GM18868 (cell line): ENCODE results near the gene TSPAN9.

Experiments
- ATAC-seq: cut with Tn5 transposase; IDR thresholded peaks from one replicate; pipeline ENCODE4 v1.9.1; 2021; ENCODE audit warnings: mild to moderate bottlenecking, moderate library complexity; ENCODE audit not compliant: unreplicated experiment

The TSPAN9 gene, protein sequence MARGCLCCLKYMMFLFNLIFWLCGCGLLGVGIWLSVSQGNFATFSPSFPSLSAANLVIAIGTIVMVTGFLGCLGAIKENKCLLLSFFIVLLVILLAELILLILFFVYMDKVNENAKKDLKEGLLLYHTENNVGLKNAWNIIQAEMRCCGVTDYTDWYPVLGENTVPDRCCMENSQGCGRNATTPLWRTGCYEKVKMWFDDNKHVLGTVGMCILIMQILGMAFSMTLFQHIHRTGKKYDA

DNA sequence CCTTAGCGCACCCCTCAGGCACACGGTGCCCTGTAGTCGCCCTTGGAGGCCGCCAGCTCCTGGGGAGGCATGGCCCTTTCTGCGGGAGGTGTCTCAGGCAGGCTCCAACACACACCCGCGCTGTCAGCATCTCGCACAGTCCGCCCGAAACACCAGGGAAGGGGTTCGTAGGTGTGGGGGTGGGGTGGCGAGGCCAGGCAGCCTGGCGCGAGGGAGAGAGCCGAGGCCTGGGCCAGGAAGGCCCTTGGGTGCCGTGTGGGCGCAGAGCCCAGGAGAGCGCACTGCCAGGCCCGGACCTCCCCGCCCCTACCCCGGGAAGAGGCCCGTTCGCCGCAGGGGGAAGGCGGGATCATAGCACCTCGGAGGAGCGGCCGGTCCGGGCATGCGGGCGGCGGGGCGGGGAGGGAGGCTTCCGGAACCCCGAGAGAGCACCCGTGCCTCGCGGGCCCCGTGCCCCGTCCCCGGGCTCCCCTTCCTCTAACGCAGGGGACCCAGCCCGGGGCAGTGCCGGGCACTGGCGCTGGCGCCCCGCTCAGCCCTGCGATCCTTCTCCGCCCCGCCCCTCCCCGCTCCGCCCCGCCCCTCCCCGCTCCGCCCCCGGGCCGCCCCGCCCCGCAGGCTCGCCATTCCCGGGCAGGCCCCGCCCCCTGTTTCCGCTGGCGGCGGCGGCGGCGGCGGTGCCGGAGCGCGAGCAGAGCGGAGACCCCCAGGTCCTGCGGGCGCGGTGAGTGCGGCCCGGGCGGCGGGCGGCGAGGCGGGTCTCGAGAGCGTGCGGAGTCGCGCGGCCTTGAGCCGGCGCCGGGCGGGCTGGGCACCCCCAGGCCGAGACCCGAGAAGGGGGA, at the start of gene TSPAN9:
Gene TSPAN9 (plus strand): TSS at position 650 of the 842 bp plus-strand sequence. CDS start 123,815 bp downstream, outside the sequence.
- ATAC-seq, result peak; percentile 68

DNA sequence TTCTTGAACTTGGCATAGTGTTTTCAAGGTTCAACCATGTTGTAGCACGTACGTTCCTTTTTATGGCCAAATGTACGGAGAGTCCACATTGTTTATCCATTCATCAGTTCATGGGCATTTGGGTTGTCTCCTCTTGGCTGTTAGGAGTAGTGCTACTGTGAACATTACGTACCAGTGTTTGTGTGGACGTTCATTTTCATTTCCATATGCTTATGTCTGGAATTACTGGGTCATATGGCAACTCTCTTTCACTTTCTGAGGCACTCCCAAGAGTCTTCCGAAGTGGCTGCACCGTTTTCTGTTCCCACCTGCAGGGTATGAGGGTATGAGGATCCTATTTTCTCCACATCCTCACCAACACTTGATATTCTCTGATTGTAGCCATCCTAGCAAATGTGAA, 49.1 kb upstream of the TSPAN9 start:
- no peak for ATAC-seq

DNA sequence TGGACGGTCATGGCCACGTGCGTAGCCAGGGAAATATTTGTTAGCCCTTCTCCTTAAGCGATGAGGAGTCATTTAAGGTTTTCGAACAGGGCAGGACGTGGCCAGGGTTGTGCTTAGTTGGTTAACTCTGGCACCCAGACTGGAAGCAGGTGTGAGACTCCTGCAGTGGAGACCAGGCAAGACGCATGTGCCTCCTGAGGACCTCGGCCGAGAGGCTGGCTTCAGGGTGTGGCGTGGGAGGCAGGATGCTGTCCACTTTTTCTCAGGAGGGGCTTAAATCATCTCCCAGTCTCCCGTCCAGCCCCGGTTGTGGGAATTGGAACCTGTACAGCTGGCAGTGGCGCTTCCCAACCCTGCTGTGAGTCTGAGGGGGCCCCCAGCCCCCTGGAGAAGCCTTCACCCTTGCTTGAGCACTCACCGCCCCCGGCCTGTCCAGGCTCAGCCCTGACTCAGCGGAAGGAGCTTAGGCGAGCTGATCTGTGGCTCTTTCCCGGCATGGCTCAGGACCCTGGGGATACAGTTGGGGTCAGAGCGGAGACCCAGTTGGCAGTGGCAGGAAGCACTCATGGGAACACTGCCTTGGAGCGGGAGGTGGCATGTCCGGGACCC, 46.3 kb upstream of the TSPAN9 start:
- ATAC-seq, result no peak

DNA sequence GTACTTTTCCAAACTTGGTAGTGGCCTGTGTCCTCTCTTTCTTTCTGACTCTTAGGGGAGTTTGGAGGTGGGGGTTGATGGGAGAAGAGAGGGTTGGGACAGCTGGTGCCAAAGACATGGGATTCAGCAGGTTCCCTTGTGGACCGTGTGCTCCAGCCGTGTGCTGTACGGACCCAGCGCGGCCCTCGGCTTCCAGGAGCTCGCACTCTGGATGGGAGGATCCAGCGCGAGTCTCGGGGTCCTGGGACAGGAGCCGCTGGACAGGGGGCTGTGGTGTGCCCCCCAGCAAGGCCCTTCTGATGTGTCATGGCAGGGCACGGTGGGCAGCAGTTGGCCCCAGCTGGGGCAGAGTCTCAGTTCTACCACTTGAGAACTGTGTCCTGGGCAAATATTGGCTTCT, 45.0 kb upstream of the TSPAN9 start:
- no peak for ATAC-seq

DNA sequence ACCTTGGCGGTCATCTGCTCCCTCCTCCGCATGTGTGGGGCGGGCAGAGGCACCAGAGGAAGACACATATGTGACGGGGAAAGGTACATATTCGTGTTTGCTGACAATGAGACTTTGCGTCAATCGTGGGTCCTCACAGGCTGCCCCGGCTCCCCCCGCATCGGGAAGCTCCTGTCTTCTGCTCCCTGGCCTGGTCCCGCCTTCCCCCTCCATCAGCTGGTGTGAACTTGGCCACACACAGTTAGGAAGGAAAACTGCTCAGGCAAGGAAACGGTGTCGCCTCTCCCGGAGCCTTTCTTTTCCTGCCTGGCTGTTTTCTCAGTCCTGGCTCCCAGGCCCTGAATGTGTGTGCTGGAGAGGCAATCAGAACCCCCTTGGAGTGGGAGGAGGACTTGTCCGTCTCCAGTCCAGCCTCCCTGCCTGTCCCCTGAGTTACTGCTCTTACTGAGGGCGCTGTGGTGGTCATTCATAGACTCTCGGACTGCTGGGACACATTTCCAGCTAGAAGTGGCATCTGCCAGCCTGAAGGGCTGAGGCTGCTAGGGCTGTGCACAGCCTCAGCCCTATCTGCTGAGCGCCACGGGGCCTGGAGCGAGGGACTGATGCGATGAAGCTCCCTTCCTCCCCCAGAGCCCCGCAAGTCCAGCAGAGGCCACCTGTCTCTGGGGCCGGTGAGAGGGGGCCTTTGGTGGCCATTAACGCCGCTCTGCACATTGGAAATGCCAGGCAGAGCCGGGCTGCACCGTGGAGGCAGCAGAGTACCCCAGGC, 44.2 kb upstream of the TSPAN9 start:
- ATAC-seq, result no peak

DNA sequence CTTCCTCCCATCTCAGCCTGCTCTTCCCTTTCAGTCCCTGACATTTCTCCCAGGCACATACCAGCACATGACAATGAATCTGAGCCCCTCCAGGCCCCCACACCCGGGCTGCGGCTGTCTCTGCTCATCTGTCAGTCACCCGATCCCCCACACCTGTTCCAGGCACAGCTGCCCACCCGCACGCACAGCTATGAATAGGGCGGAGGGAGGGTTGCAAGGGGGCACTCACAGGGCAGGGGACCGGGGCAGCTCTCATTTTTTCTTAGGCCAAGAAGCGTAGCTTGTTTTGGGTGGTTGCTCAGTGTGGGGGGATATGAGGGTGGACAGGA, 43.7 kb upstream of the TSPAN9 start:
- no peak for ATAC-seq

DNA sequence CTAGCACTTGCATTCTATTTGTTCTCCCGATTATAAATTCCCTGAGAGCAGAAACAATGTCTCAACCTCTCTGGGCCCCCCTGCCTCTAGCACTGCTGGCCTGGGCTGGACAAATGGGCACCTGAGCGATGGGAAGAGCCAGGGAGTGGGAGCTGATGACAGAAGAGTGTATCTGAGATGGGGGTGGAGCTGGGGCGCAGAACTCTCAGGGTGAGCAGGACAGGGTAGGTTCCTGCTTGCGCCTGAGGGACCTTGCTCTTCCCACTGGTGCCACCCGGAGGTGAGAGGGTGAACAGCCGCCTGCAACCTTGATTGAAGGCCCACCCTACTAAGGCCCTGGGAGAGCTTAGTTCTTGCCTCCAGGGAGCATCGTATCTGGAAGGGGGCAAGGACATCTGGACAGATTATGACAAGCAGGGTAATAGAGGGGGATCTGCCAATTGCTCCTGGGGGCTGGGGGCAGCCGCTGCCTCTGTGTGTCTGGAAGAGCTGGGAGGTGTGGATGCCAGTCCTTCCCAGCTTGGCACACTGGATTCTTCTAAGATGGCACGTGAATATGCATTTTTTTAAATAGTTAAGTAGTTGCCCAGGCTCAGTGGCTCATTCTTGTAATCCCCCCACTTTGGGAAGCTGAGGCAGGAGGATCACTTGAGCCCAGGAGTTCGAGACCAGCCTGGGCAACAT, 43.0 kb upstream of the TSPAN9 start:
- ATAC-seq, result peak; percentile 50

DNA sequence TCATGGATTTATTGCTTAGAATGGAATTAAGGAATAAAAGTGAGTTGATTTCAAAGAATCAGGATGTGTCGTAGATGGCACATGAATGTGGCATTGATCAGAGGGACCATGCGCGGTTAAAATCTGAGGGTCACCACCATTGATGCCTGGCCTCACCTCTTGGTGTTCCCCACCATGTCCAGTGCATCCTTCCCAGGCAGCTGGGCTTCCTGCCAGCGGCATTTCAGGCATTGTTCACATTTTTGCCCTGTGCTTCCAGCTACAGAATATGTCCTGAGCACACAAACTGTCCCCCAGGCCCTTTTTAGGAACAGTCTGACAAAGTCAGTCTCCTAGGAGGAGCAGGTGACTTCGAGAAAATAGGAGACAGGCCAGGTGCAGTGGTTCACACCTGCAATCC, 42.0 kb upstream of the TSPAN9 start:
- ATAC-seq, result no peak

DNA sequence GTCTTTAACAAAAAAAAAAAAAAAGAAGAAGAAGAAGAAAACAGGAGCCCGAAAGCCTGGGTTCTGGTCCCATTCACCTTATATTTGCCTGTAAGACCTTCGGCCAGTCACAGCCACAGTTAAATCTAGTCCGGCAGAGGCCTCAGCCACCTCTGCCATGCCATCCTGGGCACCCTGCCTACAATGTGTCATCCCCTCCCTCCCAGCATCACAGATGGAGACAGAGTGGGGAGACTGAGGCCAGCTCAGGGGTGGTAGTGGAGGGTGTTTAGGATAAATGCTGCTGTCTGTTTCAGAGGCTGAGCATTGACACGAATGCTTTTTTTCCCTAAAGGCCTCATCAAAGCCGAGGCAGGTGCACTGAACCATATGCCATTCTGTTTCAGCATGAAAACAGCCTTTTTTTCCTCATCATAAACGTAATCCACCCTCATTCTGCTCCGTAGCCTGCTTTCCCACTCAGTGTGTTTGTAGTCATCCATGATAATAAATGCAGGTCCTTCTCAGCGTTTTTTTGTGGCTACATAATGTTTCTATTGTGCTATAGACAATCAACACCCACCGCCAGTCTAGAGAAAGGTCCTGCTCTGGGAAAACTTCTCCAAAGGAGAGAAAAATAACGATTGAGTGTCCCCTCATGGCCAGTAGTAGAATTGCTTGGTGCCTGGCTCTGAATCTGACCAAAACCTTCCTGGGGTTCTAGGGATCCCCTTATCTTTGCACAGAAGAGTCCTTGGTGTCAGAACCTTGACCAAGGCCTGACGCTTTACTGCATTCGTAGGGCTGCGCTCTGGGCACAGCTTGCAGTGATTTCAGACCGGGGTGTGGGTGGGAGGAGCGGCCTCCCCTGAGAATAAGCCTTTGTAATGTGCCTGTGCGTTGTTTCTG, 41.1 kb upstream of the TSPAN9 start:
- no peak for ATAC-seq

DNA sequence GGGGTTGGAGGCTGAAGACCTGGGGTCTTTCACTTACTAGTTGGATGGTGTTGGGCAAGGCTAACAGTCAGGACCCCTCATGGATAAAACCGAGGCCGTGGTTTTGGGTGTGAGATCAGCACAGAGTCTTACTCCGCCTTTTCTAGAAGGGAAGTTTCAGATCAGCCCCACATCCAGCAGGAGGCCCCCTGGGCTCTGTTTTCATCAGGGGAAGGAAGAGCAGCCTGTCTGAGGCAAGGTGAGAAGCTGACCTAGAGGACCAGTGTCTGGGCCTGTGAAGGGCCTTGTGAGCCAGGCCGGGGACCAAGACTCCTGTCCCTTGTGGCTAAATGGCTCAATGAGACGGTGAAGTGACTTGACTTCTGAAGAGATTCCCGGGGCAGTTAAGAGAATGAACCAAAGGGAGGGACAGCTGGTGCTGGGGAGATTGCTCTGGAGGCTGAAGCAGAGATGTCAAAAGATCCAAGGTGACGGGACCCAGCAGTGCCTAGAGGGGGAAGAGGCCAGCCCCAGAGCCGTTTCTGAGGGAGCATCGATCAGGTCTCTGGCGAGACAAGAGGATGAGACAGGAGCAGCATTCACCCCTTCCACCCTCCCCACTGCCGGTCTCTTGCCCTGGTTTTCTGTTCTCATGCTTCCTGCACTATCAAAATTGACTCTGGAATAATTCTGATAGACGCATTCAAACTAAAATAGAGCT, 40.1 kb upstream of the TSPAN9 start:
- ATAC-seq, result no peak

DNA sequence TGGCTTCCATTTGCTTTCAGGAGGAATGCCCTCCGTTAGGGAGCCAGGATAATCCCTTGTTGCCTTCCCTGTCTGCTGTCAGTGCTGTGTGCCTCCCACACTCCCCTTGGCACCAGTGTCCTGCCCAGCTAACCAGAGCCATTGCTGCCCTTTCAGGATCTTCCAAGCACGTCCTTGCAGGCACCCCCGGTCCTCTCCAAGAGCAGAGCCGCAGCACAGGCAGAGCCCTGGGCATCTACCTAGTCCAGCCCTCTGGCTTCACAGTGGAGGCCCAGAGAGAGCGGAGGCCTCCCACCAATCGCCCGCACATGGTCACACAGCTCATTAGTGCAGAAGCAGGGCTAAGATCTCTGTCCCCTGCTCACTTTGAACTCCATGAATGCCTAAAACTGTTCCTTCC, 39.0 kb upstream of the TSPAN9 start:
- ATAC-seq, result no peak

DNA sequence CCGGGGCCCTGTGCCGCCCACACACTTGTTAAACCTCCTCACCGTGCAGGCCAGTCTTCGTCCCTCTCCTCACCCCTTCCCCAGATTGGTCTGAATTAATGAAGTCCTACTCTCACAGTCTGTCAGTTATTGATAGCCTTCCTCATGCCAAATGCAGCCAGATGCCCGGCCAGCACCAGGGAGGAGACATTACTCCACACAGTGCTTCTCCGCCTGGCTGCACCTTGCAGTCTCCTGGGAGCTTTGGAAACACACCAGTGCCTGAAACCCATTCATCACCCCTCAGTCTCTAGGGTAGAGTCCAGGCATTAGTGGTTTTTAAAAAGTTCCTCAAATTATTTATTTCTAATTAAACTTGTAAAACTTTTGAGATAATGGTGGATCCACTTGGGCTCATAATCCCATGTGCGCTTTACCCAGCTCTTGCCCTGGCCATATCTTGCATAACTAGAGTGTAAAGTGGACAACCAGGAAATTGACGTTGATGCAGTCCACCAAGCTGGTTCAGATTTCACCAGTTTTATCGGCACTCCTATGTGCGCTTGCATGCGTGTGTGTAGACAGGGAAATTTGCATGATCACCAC, 38.2 kb upstream of the TSPAN9 start:
- ATAC-seq, result no peak

DNA sequence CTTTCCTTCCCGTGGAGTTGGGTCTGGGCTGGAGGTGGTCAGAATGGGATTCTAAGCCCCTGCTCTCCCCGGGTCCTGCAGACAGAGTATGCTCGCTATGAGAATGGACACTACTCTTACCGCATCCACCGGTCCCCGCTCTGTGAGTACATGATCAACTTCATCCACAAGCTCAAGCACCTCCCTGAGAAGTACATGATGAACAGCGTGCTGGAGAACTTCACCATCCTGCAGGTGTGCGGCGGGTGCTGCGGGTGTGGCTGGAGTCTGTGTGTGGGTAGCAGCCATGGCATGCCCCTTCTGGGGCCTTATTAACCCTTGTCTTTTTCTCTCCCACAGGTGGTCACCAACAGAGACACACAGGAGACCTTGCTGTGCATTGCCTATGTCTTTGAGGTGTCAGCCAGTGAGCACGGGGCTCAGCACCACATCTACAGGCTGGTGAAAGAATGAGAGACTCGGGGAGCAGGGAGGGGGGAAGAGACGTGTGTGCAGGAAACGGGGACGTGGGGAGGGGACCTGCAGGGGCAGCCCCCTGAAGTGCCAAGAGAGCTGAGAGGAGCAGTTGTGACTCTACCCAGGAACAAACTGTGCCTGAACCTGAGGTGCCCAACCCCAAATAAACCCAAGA, 37.0 kb upstream of the TSPAN9 start:
- no peak for ATAC-seq

DNA sequence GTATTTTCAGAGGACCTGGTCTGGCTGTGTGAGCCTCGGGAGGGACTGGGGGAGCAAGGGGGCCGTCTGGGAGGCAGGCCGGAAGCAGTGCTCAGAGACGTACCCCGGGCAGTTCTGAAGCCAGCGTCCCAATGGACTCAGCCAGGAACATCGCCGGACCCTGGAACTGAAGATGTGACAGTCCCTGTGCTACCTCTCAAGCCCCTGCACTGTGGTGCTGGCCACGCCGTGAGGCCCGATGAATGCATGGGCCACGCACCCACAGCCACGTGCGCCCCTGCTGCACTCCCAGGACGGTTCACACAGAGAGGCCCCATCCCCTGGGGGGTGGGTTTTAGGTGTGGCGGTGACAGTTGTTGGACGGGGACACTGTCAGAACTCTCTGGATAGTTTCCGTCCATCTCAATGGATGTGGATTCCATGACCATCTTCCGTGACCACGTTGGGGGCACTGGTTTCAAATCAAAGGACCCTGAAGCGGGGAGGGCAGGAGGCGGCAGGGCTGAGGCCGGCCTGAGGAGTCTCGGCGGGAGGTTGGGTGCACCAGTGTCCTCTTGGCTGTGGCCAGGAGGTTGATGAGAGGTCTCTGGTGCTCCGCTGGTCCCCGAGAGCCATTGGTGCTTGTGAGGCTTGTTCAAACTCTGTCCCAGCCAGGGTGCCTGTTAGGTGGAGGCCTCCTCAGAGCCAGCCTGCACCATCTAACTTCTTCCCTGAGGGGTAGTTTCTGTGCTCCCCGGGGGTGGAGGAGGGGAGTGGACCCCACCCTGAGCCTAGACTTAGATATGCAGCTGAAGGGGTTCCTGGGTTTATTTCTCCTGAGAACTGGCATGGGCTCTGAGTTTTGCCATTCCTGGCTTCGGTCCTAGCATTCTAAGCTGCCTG, 36.3 kb upstream of the TSPAN9 start:
- ATAC-seq, result no peak

DNA sequence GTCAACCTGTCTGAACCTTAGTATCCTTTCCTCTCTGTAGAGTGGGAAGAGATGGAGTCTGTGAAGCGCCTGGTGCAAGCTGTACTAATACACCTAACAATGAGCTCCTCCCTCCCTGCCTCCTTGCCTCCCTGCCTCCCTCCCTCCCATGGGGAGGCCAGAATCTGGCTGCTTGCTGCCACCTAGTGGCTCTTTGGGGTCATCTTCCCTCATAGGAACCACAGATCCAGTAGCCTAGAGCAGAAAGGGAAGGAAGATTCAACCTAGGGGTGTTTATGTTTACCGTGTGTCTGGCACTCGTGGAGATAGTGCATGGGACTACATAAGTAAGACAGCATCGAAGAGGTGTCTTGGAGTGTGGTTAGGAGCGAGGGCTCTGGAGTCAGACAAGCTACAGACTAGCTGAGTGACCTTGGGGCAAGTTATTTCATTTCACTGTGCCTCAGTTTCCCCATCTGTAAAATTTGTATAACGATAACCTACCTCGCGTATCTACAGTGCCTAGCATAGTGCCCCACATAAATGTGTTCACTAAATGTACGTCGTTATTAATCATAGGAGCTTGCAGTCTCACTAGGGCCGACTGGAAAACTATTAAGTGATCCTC, 35.5 kb upstream of the TSPAN9 start:
- no peak for ATAC-seq

DNA sequence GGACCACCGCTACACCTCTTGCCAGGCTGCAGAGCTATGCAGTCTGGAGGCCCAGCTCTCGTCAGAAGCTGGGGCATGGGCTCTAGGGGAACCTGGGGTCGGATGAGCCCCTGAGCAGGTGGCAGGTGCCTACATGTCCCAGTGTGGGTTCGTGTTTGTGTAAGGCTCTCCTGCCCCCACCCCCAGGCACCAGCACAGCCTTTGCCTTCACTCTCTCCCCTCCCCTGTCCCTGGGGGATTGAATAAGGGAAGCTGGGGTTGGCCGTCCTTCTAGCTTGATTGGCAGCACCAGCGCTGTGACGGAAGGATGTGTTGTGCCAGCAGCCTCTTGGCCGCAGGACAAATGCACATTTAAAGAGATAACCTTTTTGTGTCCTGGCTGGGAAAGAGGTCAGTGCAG, 34.8 kb upstream of the TSPAN9 start:
- ATAC-seq, result no peak

DNA sequence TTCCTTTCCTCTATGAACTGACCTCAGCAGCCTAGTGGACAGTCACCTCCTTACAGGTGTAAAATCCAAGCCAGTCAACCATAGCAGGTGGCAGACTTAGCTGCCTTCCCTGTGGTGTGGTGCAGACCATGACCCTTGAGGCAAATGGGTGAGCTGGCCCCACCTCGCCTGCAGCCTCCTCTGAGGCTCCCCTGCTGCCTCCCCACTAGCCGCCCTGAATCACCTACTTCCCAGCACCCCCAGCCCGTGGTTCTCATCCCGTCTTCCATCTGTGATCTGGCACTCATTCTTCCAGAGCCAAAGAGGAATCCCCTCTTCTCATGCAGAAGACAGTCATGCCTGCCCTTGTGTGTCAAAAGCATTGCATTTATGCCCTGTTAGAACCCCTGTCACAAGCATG, 34.4 kb upstream of the TSPAN9 start:
- ATAC-seq, result no peak
